HG03135 (cell line): ENCODE results near the gene TICRR.
"Not testable (repeated sequence)": the region's sequence is repeated elsewhere in the genome, so short reads cannot be mapped to it uniquely, and the experiment has no call there.

Experiments
- ATAC-seq: cut with Tn5 transposase; IDR thresholded peaks from one replicate; pipeline ENCODE4 v1.9.1; 2021; ENCODE audit warnings: mild to moderate bottlenecking, moderate library complexity; ENCODE audit not compliant: unreplicated experiment

TICRR gene

DNA sequence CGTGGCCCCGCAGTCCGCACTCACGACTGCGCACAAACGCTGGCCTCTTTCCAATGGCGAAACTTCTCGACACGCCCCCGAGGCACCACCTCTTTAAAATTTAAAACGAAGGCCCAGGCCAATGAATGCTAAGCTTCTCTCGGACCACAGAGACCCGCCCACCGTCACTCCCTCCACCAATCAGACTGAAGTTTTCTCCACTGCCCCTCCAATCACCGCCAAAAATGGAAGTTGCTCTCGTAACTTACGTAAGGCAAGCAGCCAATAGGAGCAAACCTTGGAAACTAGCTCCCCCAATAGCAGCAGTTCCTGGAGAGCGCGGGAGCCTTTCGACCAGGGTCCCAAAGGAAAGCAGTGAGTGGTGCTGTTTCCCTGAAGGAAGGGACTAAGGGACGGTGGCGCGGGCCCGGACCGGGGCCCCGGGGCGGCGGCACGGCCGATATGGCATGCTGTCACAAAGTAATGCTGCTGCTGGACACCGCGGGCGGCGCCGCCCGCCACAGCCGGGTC is at the start of gene TICRR:
TSS of gene TICRR (plus strand) at position 324 of the 510 bp plus-strand sequence. CDS start at position 442, 118 bp downstream.
- peak; percentile 95 for ATAC-seq

- no peak for ATAC-seq
These were observed 49.1 kb upstream of the TICRR start for GRCh38 chr15:89526181-89526580.

GRCh38 chr15:89526601-89527441 is 48.4 kb upstream of the TICRR start:
- no peak for ATAC-seq

- no peak for ATAC-seq
These were observed 46.4 kb upstream of the TICRR start for GRCh38 chr15:89528757-89529352.

- ATAC-seq, result no peak
These were observed 44.3 kb upstream of the TICRR start for GRCh38 chr15:89530976-89531375.

GRCh38 chr15:89531796-89532537 is 43.3 kb upstream of the TICRR start:
- ATAC-seq, result no peak

GRCh38 chr15:89533861-89534544 is 41.3 kb upstream of the TICRR start:
- ATAC-seq, result no peak

- ATAC-seq, result no peak
These were observed 36.2 kb upstream of the TICRR start for GRCh38 chr15:89539027-89539426.

GRCh38 chr15:89542369-89542768 is 32.9 kb upstream of the TICRR start:
- ATAC-seq, result no peak

DNA sequence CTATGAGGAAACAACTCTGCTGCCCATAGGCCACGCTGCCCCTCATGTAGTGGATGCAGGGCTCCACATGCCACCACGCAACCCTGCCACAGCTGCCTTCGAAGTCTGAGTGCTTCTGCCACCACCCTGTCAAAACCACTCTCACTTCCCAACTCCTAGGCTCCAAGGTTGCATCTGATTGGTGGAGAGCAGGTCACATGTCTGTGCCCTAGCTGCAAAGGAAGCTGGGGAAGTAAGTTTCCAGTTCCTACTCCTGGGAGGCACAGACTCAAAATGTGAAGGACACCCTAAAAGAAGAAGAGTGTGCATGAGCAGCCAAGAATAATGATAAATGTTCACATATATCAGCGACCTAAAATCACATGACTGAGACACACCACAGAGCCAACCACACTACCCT is 31.9 kb upstream of the TICRR start:
- ATAC-seq, result no peak

DNA sequence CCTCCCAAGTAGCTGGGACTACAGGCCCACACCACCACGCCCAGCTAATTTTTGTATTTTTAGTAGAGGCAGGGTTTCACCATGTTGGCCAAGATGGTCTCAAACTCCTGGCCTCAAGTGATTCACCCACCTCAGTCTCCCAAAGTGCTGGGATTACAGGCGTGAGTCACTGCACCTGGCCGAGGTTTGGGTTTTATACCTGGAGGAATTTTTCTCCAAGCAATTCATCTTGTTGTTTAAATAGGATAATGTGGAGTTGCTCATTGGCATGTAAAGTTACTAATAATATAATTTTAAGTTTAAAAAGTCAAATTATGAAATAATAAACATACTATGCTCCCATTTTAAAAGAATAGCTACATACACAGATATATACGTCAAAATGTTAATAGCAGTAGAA is 26.1 kb upstream of the TICRR start:
- not testable (repeated sequence) for ATAC-seq

DNA sequence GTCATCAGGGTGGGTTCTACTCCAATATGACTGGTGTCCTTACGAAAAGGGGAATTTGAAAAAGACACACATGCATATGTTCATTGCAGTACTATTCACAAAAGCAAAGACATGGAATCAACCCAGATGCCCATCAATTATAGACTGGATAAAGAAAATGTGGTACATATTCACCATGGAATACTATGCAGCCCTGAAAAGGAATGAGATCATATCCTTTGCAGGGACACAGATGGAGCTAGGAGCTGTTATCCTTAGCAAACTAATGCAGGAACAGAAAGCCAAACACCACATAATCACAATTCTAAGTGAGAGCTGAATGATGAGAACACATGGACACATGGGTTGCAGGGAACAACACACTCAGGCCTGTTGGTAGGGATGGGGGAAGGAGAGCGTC is 24.8 kb upstream of the TICRR start:
- ATAC-seq, result no peak

- ATAC-seq, result no peak
These were observed 23.7 kb upstream of the TICRR start for GRCh38 chr15:89551550-89551949.

- no peak for ATAC-seq
These were observed 21.6 kb upstream of the TICRR start for GRCh38 chr15:89553632-89554031.

- no peak for ATAC-seq
These were observed 21.0 kb upstream of the TICRR start for GRCh38 chr15:89554247-89554646.

DNA sequence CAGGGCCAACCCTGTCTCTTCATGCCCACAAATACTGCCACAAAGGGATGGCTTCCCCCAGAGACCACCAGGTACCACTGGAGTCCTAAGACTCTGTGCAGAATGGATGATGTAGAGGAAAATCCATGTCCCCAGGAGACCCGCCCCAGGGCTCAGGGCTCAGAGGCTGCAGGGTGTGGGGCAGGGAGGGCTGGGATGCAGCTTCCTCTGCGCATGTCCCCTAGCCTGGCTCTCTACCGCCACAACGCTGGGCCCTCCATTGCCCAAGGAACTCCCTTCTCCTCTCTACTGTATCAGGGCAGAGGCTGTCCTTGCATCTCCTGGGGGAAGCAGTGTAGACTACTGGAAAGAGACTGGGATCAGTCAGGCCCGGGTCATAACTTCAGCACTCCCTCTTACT is 19.5 kb upstream of the TICRR start:
- no peak for ATAC-seq

DNA sequence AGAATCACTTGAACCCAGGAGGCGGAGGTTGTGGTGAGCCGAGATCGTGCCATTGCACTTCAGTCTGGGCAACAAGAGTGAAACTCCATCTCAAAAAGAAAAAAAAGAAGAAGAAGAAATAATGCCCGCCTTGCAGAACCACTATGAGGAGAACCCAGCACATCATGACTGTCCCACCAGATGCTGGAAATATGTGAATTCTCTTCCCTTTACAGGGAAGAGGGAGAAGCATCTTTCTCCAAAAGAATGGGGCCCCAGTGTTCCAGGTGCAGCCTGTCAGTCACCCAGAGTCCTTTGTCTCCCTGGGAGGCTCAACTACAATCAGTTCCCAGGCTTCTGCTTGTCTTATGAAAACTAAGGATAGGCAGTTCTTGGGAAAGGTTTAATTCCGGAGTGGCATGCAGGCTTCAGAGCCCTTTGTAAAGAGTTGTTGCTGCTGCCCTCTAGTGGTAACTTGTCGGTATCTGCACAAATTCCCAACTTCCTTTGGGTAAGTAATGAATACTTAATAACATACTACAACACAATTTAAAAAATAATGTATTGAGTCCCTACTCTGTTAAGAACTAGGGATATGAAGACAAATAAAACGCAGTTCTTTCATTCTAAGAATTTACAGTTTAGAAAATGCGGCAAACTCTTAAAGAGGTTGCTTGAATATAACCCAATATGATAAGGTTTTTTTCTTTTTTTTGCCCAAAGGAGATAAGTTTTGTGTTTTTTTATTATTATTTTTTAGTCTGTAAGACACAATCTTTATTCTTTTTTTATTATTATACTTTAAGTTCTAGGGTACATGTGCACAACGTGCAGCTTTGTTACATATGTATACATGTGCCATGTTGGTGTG is 18.6 kb upstream of the TICRR start:
- no peak for ATAC-seq

DNA sequence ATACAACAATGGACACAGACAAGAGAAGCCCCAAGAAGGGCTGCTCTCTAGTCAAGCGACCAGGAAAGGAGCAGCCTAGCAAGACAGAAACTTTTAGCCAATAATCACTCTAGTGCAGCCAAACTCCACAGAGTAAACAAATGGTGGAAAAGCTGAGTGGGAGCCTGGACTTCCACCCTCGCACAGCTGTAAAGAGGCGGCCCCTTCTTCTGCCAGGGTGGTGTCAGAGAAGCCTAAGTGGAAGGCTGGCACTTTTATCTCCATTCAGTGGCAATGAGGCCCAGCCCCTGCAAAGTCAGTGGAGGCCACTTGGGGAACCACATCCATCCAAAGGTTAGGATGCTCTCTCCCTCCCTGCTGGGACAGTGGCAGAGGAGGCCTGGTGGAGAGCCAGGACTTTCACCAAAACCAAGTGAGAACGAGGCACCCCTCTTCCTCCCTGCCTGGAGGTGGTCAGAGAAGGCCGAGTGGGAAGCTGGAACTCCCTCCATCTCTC is 15.5 kb upstream of the TICRR start:
- no peak for ATAC-seq

DNA sequence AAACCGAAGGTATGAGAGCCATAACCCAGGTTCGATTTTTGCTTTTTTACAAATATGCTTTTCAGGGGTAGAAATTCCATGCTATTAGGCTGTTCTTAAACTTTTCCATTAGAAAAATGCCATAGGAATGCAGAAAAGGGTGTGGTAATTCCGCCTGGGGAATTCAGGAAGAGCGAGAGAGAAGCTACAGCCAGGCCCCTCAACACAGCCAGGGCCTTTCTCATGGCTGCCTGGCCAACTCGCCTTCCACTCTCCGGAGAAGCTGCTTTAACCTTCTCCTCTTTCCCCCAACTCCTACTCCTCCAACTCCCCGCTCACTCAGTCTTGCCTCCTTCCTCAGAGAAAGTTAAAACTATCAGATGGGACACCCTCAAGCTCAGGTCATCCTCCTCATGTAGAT is 9.1 kb upstream of the TICRR start:
- ATAC-seq, result no peak
